OCI-LY7 (cell line): Measurements from ENCODE around the gene CD248.

Source experiments
- CTCF ChIP-seq: fragments of 200-600 bp; sonication (generic); conservative IDR thresholded peaks from 2 replicates; pipeline ENCODE4 v1.5.1; 2014; ENCODE audit warnings: mild to moderate bottlenecking, antibody characterized with exemption, low read length, moderate library complexity, mixed read lengths
- EZH2phosphoT487 ChIP-seq: fragments of 200-600 bp; sonication (generic); IDR thresholded peaks from 2 replicates; pipeline ENCODE4 v1.6.1; 2018; ENCODE audit warnings: low read depth, borderline replicate concordance, mild to moderate bottlenecking, mixed run types, antibody characterized with exemption, low read length, moderate library complexity, mixed read lengths

- TF ChIP-seq CTCF (no peak), EZH2phosphoT487 (no peak)
Observed at GRCh38 chr11:66349084-66349386, 32.2 kb upstream of the CD248 start.
